ENCODE results near the gene CTTN. TPM values are rescaled to one million over a fixed set of nuclear protein-coding genes. Genes with fewer than 3 reads are reported as not detected.

The CTTN gene
- total and polyA plus RNA-seq, 2 of the 8 experiments (the other 6 are each of a cell fraction or from before 2014, with no cell fraction given): 84.6 to 216 TPM

DNA sequence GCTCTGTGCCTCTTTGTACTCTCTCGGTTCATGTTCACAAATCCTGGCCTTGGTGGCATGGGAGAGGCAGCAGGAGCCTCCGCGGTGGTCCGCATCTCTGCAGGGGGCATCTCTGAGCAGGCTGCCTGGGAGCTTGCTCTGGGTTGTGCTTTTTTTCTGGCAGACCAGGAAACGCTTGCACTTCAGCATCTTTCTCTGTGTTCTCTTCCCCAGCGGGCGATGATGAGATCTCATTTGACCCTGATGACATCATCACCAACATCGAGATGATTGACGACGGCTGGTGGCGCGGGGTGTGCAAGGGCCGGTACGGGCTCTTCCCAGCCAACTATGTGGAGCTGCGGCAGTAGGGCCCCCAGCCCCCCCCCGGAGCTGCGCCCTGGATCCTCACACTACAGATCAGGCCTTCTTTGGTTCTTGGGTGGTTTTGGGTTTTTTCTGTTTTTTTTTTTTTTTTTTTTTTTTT, 36.5 kb downstream of the CTTN start:
- no peak overlapping the region for H2BK5ac ChIP-seq (ENCODE audit: low read depth, low read length)
- no peak overlapping the region for H3K27ac ChIP-seq (ENCODE audit: low read depth, low read length)
- ChIA-PET CTCF (ENCODE audit: partially characterized antibody) (interaction anchor here (0.7 kb wide), 3 partner anchors 10 to 984 kb away, joined by 3 read pairs; no protein-coding TSS in a partner anchor), POLR2A (ENCODE audit: partially characterized antibody) (interaction anchor here (0.8 to 1.8 kb wide), 3 partner anchors 8 to 26 kb away, joined by 3 to 4 read pairs (median 4); no protein-coding TSS in a partner anchor)
- no peak overlapping the region for H2BK20ac ChIP-seq (ENCODE audit: low read length)
- peaks cover 12 to 29% of the 10 kb centered on the region in 2 experiments for H4K20me1 ChIP-seq (replicated peaks in 1 of 2; ENCODE audit: control insufficient read depth in 1 of 2, insufficient read depth in 2 of 2, low read length in 2 of 2)
- H3K23me2 ChIP-seq (ENCODE audit: low read depth, low read length): no peaks in the 10 kb centered on the region
- no peaks in the 10 kb centered on the region for H3K9me3 ChIP-seq (ENCODE audit: insufficient read depth in 2 of 2, low read depth in 1 of 2, low read length in 1 of 2)
- DNase-seq (ENCODE audit: low read depth in 1 of 2, low spot score in 2 of 2) (no peak), FAIRE-seq (no peak)
- no peak overlapping the region for H3K14ac ChIP-seq (ENCODE audit: insufficient read length)
- WGBS, 2 experiments (ENCODE audit: extremely low coverage in 1 of 2, insufficient coverage in 1 of 2, insufficient read length in 1 of 2, insufficient replicate concordance in 2 of 2, low coverage in 1 of 2, low lambda C conversion rate in 2 of 2, missing lambda C conversion rate in 1 of 2): 98% methylated on average over 15 of the region's 17 CpGs; no CpG with 5 or more reads in 1 of the 2 experiments
- no peak overlapping the region for H3K9ac ChIP-seq (replicated peaks in 1 of 4; ENCODE audit: extremely low read depth in 1 of 4, low read depth in 3 of 4, low read length in 3 of 4)
- H3K36me3 ChIP-seq (ENCODE audit: control insufficient read depth in 2 of 4, insufficient read depth in 4 of 4, low read length in 3 of 4): peaks cover 26 to 77% (median 65%) of the 10 kb centered on the region in 4 experiments
- no peak overlapping the region for H3K23ac ChIP-seq (ENCODE audit: insufficient read length)
- no peak overlapping the region for H3K56ac ChIP-seq (replicated peaks; ENCODE audit: insufficient read length, low read depth, low read length)
- H3K4ac ChIP-seq (replicated peaks; ENCODE audit: insufficient read length, low read depth, low read length): no peak overlapping the region
- H2AFZ ChIP-seq (ENCODE audit: low read length): no peak overlapping the region
- peaks cover 0 to 3% (median 0%) of the 10 kb centered on the region in 4 experiments; a peak in 1 of 7 replicates for H3K4me1 ChIP-seq (replicated peaks in 1 of 4; ENCODE audit: control insufficient read depth in 3 of 4, insufficient read depth in 4 of 4, low read length in 3 of 4)
- no peaks in the 10 kb centered on the region for H3K27me3 ChIP-seq (replicated peaks in 1 of 4; ENCODE audit: control insufficient read depth in 3 of 4, extremely low read depth in 1 of 4, insufficient read depth in 3 of 4, low read length in 3 of 4)
- no peak overlapping the region for H4K5ac ChIP-seq (ENCODE audit: insufficient read length, low read depth, low read length)
- no peak overlapping the region for H2AK5ac ChIP-seq (ENCODE audit: low read depth, low read length)
- H2BK12ac ChIP-seq (ENCODE audit: low read depth, low read length): no peak overlapping the region
- H3K79me2 ChIP-seq (ENCODE audit: control insufficient read depth in 1 of 2, insufficient read depth in 2 of 2, low read length in 2 of 2): no peaks in the 10 kb centered on the region
- H4K8ac ChIP-seq (ENCODE audit: extremely low read depth, insufficient read depth, low read length): peak overlapping the region; percentile 46; the same call in 1 of the 2 replicates
- no peak overlapping the region for H2BK120ac ChIP-seq (replicated peaks; ENCODE audit: low read depth, low read length)
- no peak overlapping the region for H3K4me2 ChIP-seq (ENCODE audit: insufficient read depth in 1 of 2, low read depth in 2 of 2, low read length in 2 of 2)
- H2BK15ac ChIP-seq (ENCODE audit: low read length): no peak overlapping the region
- no peaks in the 10 kb centered on the region; the same call in 1 of the 2 replicates for H3K79me1 ChIP-seq (ENCODE audit: low read depth, low read length)
- H4K91ac ChIP-seq (replicated peaks; ENCODE audit: insufficient read length, low read length): no peak overlapping the region
- H3K4me3 ChIP-seq (ENCODE audit: extremely low read depth in 1 of 4, insufficient read depth in 2 of 4, low read depth in 3 of 4, low read length in 4 of 4): no peak overlapping the region
- no peak overlapping the region for H3K18ac ChIP-seq (ENCODE audit: extremely low read depth, low read length)
- TF ChIP-seq, protein P1, sequence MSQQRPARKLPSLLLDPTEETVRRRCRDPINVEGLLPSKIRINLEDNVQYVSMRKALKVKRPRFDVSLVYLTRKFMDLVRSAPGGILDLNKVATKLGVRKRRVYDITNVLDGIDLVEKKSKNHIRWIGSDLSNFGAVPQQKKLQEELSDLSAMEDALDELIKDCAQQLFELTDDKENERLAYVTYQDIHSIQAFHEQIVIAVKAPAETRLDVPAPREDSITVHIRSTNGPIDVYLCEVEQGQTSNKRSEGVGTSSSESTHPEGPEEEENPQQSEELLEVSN (IDR thresholded peaks at IDR 0.05): no peak
- TF ChIP-seq PHF8 (conservative IDR thresholded peaks at IDR 0.05; ENCODE audit: low read depth, low read length) (no peak), EP300 (IDR thresholded peaks at IDR 0.05; ENCODE audit: borderline replicate concordance in 1 of 2, low read depth in 2 of 2, low read length in 2 of 2) (no peak), CBX5 (IDR thresholded peaks at IDR 0.05; ENCODE audit: low read depth, low read length) (no peak), YY1 (IDR thresholded peaks at IDR 0.05; ENCODE audit: low read depth, low read length) (no peak), NANOG (IDR thresholded peaks at IDR 0.05; ENCODE audit: insufficient read depth, low read depth, low read length, poor library complexity, severe bottlenecking) (no peak), JUN (IDR thresholded peaks at IDR 0.05; ENCODE audit: low read depth, low read length) (no peak), SP2 (IDR thresholded peaks at IDR 0.05; ENCODE audit: low read length) (no peak), TBP (IDR thresholded peaks at IDR 0.05; ENCODE audit: low read depth, low read length) (no peak), TAF7 (optimal IDR thresholded peaks at IDR 0.05; ENCODE audit: borderline replicate concordance, low read depth, low read length) (no peak)
- TF ChIP-seq, protein P2, sequence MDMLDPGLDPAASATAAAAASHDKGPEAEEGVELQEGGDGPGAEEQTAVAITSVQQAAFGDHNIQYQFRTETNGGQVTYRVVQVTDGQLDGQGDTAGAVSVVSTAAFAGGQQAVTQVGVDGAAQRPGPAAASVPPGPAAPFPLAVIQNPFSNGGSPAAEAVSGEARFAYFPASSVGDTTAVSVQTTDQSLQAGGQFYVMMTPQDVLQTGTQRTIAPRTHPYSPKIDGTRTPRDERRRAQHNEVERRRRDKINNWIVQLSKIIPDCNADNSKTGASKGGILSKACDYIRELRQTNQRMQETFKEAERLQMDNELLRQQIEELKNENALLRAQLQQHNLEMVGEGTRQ (IDR thresholded peaks at IDR 0.05; ENCODE audit: low read length): no peak

All from H1 (cell line).